Left colon (tissue), 2 donors: ENCODE data around the gene EDEM2. TPM values are rescaled to one million over a fixed set of nuclear protein-coding genes. Genes with fewer than 3 reads are reported as not detected.
"Not testable (repeated sequence)": the region's sequence is repeated elsewhere in the genome, so short reads cannot be mapped to it uniquely, and the experiment has no call there.

Experiments used
- ATAC-seq: fragments of 200-7000 bp; cut with Tn5 transposase; one replicate; pipeline ENCODE4 v1.9.1; 2020; ENCODE audit warnings: mild to moderate bottlenecking, moderate library complexity
- DNase-seq, 2 donors: peaks; one replicate each; pipeline ENCODE4 v3.0.0-alpha.2; 2020
- intact Hi-C, 2 donors: fragments of 100-400 bp; cut with DNase I in 1 of 2; cut with micrococcal nuclease in 1 of 2; formaldehyde crosslinking; loops; one replicate each; pipeline versions ENCODE4 v1.11.2 to v1.14.0; 2022; cut with DNase I, micrococcal nuclease
- total RNA-seq, 2 donors: library from RNA; stranded (reverse); fragmentation: NEBNext Ultra II Directional; extraction: Animal tissue kit (Norgen Biotek cat#: 25700); gene quantifications; one replicate each; pipeline ENCODE4 v1.2.1, GENCODE V29; 2021
- donor health status: DM: no; HTN: no; CAD: no.
- donor health status: DM: yes; HTN: yes; CAD: no.

EDEM2 gene
- total RNA-seq, 2 donors from 2014 or later = 26.4 to 29.7 TPM

DNA sequence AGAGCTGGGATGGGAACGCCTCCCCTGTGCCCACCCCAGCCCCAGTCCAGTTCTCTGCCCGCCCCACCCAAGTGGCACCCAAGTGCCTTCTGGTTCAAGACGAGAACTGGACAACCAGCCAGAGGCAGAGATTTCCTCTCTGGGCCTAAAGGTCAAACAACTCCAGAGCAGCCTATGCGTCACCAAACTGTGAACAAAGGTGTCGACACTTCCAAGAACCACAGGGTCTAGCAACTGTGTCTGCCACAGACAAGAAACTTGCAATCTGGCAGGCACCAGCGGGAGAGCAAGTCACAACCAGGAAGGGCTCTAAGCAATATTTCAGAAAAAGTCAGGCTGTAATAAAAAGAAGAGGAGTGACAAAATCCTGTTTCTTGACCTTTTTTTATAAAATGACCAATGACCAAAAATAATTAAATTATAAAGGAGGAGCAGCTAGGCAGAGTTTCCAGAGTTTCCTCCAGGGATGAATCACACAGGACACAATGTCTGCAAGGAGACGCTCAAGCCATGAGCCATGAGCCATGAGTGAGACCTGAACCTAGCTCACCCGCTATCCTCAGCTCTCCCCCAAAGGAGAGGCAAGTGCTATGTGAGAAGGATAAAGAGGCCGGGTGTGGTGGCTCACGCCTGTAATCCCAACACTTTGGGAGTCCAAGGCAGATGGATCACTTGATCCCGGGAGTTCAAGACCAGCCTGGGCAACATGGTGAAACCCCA lies 11.1 kb downstream of the EDEM2 start:
- no peak for ATAC-seq
- no peak for DNase-seq
- intact Hi-C loops = no loop called here

DNA sequence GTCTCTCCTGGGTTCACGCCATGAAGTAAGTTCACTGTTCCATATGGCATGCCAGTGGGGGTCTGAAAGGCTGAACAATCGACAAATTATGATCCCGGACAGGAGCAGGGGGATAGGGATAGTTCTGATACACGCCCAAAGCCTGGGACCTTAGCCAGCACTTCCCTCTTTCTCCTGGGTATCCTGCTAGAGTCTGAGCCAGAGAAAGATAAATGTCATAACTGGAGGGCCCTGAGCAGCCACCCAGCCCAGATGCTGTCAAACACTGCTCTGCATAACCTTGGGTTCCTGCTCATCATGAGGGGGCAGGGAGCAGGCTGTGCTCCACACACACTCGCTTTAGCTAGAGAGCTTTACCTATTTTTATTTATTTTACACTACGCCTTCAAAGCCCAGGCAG lies 12.3 kb downstream of the EDEM2 start:
- ATAC-seq = no peak

DNA sequence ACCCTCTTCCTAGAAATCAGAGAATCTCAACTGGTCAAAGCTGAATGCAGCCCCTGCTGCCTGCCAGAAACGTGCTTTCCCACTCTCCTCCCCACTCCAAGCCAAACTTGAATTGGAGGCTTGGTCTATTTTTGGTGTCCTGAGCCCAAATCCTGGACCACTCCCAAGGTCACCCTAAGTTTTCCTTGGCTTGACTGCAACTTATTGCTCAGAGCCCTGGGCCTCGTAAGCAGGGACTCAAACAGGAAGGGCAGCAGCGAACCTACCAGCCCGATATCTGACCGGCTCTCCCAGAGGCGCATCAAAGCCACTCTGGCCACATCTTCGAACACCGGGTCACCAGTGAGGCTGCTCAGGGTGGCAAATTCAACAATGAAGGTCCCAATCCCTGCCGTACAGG lies 12.7 kb downstream of the EDEM2 start:
- intact Hi-C loops = no loop called here
- no peak for ATAC-seq
- DNase-seq = no peak

More for the DNA sequence above, 12.3 kb downstream of the EDEM2 start:
- no peak for DNase-seq
- intact Hi-C loops = no loop called here

DNA sequence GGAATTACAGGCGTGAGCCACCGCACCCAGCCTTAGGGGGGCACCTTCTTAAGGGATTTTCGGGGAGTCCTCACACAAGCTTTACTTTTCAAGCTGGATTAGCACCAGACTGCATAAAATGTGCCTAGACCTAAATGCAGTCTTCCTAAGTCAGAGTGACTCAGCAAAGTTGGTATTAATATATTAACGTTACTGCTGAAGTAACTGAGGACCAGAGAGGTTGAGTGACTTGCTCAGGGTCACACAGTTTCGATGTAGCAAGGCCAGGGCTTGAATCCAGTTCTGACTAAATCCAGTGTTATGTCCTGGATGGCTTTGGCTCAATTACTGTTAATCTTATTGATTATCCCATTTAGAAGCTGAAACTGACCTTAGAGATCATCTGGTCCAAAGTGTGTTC lies 13.4 kb downstream of the EDEM2 start:
- DNase-seq = no peak
- intact Hi-C loops = no loop called here
- no peak for ATAC-seq

DNA sequence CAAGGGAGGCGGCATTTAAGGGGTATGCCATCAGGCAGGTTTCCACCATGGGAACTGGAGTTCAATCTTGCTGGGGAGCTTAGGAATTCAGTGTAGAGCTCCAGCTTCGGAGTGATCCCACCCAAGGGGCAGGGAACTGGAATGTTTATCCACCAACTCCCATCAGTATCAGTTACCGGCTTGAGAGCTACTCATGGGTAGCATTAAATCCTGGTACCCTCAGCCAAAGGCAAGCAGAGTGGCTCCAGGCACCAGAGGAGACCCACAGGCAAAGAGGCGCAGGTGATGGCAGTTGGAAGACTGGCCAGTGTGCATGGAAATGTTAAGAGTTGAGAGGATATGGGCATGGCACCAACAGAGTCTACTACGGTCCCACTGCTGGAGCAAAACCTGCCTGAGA lies 14.1 kb downstream of the EDEM2 start:
- intact Hi-C loops = no loop called here
- DNase-seq (no peak), ATAC-seq (no peak)

DNA sequence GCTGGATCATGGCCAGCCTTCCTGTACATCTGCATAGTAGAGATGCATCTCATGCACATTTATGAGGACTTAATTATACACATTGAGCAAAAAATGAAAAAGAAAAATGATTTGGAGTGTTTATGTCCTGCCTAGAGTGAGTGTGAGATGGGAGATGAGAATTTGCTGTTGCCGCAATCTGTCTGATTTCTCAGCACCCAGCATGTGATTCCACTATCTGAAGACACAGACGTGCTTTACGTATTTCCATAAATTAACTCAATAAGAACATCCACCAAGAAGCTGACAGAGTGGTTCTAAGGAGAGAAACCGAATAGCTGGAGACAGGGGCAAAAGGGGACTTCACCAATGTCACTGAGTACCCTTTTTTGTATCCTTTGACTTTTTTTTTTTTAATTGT lies 15.2 kb downstream of the EDEM2 start:
- ATAC-seq (no peak), DNase-seq (no peak)
- intact Hi-C loops = no loop called here

DNA sequence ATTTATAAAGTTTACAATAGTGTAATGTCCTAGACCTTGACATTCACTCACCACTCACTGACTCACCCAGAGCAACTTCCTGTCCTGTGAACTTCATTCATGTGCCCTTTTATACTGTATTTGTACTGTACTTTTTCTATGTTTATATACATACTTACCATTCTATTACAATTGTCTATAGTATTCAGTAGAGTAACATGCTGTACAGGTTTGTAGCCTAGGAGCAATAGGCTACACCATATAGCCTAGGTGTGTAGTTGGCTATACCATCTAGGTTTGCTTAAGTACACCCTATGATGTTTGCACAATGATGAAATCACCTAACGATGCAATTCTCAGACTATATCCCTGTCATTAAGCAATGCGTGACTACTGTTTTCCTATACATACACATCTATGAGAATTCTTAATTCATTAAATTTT lies 17.5 kb downstream of the EDEM2 start:
- DNase-seq = no peak
- peak; percentile 95 for ATAC-seq
- intact Hi-C loops = no loop called here

DNA sequence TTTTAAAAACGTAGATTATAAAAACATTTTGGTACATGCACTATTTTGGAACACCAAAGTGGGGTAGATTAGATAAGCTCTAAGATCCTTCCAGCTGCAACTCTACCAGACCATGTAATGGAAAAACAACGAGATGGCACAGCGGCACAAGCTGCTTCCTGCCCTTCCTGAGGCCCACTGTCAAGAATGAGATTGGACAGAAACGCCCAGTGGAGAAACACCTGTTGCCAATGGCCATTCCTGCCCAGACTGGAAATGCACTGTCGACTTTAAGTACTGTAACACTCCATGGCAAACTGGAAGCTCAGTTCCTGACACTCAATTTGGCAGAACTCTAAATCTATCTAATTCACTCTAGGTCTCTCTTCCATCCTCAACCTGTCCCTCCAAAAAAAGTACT lies 21.4 kb downstream of the EDEM2 start:
- intact Hi-C loops = no loop called here
- ATAC-seq = no peak
- DNase-seq = no peak

DNA sequence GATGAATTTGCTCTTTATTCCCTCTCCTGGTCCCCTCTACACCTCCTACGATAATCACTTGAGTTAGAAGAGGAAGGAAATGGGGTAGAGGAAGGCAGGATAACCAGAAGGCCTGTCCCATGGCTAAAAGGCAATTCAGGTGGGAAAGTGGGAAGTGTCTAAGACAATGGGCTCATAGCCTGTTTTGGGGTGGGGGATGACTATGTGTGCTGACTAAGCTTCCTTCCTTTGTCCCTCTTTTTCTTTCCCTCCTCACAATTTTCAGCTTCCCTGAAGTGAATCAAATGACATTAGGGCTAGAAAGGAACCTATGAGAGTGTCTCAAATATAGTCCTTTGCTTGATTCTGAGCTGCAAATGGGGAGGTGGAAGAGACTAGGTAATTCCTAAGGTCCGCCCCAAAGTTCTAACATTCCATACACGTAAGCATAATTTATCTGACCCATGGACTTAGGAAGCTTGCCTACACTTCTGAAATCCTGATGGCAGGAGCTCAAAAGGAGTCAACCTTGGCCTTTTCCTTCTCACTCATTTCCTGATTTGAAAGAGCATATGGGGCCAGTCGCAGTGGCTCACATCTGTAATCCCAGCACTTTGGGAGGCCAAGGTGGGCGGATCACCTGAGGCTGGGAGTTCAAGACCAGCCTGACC lies 24.3 kb downstream of the EDEM2 start:
- intact Hi-C loops = no loop called here
- no peak for ATAC-seq
- no peak for DNase-seq

DNA sequence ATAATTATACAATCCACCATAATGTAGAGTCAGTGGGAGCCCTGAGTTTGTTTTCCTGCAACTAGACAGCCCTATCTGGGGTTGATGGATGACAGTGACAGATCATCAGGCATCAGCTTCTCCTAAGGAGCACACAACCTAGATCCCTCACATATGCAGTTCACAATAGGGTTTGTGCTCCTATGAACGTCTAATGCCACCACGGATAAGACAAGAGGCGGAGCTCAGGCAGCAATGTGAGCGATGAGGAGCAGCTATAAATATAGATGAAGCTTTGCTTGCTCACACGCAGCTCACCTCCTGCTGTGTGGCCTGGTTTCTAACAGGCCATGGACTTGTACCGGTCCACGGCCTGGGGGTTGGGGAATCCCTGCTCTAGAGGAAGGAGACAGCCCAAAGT lies 25.9 kb downstream of the EDEM2 start:
- intact Hi-C loops = no loop called here
- ATAC-seq = no peak
- no peak for DNase-seq

DNA sequence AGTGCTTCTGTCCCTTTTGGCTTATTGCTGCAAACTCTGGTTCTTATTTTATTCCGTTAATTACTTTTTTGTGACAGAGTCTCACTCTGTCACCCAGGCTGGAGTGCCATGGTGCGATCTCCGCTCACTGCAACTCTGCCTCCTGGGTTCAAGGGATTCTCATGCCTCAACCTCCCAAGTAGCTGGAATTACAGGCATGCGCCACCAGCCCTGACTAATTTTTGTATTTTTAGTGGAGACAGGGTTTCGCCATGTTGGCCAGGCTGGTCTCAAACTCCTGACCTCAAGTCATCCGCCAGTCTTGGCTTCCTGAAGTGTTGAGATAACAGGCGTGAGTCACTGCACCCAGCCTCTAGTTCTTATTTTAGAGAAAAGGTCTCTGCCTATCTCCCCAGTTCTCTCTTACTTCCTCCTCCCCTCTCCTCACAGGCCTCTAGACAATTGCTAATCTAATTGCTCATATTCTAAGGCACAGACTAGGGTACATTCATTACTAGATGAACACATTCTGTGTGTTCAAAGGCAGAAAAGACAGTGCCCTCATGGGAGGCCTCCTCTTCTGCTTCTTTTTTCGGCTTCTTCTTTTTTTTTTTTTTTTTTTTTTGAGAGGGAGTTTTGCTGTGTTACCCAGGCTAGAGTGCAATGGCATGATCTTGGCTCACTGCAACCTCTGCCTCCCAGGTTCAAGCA lies 27.0 kb downstream of the EDEM2 start:
- ATAC-seq = no peak
- intact Hi-C loops = no loop called here

DNA sequence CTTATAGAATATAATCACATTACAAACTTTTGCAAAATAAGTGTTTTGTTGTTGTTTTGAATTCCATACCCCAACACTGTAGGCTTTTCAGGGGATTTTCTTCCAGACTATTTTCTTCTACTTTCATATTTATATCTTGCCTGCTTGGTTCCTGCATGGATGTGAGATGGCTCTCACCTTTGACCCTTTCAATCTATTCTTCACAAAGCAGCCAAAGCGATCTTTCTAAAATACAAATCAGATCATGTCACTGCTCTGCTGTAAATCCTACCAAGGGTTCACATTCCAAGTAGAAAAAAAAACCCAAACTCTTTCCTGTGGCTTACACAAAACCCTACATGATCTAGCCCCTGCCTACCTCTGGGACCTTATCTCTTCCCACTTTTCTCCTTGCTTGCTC lies 29.5 kb downstream of the EDEM2 start:
- no peak for ATAC-seq
- intact Hi-C loops = no loop called here
- no peak for DNase-seq

More for the DNA sequence above, 27.0 kb downstream of the EDEM2 start:
- no peak for DNase-seq

DNA sequence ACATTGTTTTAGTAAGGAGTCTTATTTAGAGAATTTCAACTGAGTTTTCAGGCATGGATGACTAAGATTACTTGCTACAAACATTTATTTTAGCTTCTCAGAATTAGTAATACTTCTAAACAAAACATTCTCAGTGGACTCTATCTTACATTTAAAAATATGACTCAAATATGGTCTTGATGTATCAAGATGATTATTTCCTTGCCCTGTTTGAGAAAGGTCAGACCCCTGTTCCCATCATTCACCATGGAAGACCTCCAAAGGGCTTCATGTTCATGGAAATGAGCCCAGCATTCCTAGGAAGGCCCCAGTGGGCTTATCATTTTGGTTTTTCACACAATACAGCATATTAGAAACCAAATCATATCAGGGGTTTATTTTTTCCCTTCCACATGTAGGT lies 29.9 kb downstream of the EDEM2 start:
- ATAC-seq = no peak
- intact Hi-C loops = no loop called here
- DNase-seq = no peak

DNA sequence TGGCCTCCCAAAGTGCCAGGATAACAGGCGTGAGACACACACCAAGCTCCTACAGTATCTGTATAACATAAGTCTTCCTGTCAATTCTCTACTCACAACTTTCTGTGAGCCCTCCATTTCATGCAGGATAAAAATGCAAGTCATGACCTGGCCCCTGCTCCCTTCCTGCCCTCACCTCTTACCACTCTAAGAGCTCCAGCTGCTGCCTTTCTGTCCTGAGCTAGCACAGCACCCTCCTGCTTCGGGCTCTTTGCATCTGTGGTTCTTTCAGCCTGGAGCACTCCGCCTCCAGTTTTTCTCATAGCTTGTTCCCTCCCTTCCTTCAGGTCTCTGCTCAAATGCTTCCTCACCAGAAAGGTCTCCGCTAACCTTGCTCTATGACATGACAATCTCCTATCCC lies 30.9 kb downstream of the EDEM2 start:
- no peak for DNase-seq
- no peak for ATAC-seq
- intact Hi-C loops = no loop called here

DNA sequence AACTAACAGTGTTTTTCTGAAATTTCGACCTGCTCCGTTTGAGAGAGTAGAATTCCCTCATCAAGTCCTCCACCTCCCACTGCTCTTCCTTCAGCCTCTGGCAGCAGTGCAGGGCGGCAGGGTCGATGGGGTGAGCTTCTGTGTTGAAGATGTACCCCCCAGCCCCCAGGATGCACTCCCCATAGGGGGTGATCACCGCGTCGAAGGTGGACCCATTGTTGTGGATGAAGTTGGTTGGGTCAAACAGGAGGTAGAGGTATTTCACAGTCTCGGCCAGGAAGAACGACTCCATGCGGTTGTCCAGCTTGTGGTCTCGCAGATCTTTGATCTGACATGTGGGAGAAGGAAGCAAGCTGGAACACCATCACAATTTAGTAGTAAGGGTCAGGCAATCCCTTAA lies 31.5 kb downstream of the EDEM2 start:
- DNase-seq (no peak), ATAC-seq (no peak)
- intact Hi-C loops = no loop called here

DNA sequence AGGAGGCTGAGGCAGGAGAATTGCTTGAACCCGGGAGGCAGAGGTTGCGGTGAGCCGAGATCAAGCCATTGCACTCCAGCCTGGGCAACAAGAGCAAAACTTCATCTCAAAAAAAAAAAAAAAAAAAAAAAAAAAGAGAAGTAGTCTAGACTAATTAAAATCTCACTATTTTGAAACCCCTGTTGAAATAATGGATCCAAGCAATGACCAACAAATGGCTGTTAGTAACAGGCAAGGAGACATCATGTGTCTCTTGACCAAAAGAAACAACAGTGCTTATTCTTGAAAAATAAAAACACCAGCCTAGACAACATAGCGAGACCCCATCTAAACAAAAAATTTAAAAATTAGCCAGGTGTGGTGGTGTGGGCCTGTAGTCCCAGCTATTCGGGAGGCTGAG lies 34.9 kb downstream of the EDEM2 start:
- intact Hi-C loops = not testable (repeated sequence)

DNA sequence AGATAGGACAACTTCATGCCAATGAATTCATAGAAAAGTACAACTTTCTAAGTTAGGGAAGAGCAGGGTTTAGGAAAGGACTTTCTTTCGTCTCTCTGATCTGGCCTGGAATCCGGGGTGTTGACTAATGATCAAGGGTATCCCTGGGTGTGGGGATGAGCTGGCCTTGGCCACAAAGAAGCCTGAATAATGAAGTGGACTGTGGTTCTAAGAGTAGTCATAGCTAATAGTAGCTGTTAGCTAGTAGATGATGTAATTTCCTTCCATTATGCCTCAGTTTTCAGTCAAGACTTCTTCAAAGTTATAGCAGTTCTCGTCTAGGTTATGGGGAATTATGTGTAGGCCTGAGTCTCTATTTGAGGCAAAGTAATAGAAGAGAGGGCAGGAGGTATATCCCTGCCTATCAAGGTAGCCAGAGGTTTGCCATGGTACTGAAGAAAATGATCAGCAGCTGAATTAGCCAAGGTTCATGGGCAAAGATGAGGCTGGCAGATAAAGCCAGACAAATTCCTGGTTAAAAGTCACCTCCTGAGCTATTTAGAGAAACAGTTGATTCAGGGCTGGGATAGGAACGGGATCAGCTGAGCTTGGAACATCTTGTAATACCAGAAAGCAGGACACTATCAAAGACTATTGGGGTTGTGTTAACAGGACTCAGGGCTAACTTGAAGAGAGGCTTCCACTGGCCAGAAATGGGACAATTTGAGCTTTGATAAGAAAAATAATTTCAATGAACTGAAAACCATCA lies 35.8 kb downstream of the EDEM2 start:
- ATAC-seq (no peak), DNase-seq (no peak)
- intact Hi-C loops = no loop called here

More for the DNA sequence above, 34.9 kb downstream of the EDEM2 start:
- ATAC-seq, DNase-seq: not testable (repeated sequence)

DNA sequence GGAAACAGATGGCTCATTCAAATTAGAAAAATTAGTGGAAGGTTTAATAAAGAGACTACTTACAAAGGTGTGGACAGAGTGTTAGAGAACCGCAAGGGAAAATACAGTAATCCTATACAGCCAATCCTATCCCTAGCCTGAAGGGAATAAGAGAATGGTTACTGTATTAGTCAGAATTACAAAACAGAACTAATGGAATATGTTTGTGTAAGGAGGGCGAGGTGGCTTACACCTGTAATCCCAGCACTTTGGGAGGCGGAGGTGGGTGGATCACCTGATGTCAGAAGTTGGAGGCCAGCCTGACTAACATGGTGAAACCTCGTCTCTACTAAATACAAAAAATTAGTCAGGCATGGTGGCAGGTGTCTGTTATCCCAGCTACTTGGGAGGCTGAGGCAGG lies 38.2 kb downstream of the EDEM2 start:
- ATAC-seq = no peak
- no peak for DNase-seq
- intact Hi-C loops = no loop called here

DNA sequence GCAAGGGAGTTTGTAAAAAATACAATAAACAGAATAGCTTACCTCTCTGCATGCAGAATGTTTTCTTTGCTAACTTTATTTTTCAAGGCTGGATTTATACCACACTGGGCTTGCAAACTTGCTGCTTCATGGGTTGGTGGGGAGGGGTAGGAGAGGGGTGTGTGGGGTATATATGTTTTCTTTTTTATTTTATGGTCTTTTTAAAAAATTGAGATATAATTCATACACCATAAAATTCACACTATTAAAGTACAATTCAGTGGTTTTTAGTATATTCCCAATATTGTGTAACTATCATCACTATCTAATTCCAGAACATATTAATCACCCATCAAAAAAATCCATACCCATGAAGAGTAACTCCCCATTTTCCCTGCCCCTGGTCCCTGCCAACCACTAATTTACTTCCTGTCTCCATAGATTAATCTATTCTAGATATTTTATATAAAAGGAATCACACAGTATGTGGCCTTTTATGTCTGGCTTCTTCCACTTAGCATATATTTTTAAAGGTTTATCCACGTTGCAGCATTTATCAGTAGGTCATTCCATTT lies 40.2 kb downstream of the EDEM2 start:
- DNase-seq (no peak), ATAC-seq (no peak)
- intact Hi-C loops = no loop called here
